ENCODE measurements around the gene CSMD2.

Gene CSMD2

GRCh38 chr1:33507661-33508060 lies 657.4 kb downstream of the CSMD2 start:
- H3K4me1 Mint-ChIP-seq (ENCODE audit: low read depth), result no peaks in the 10 kb centered on the region
- no peaks in the 10 kb centered on the region for H3K36me3 Mint-ChIP-seq (ENCODE audit: low read depth)
- no peak for DNase-seq (ENCODE audit: low spot score)
- H3K27me3 Mint-ChIP-seq (ENCODE audit: low read depth), result peaks cover 2% of the 10 kb centered on the region
- no peak overlapping the region for H3K4me3 Mint-ChIP-seq
- peaks cover 3% of the 10 kb centered on the region for H3K9me3 Mint-ChIP-seq
- no peak overlapping the region for H3K27ac Mint-ChIP-seq

- peaks cover 11% of the 10 kb centered on the region for H3K9me3 Mint-ChIP-seq
- H3K36me3 Mint-ChIP-seq (ENCODE audit: low read depth), result no peaks in the 10 kb centered on the region
- no peak overlapping the region for H3K27ac Mint-ChIP-seq
- no peak overlapping the region for H3K4me3 Mint-ChIP-seq
- no peak for DNase-seq (ENCODE audit: low spot score)
- peaks cover 2% of the 10 kb centered on the region for H3K27me3 Mint-ChIP-seq (ENCODE audit: low read depth)
- no peaks in the 10 kb centered on the region for H3K4me1 Mint-ChIP-seq (ENCODE audit: low read depth)
Measured at GRCh38 chr1:33503506-33503905, 661.5 kb downstream of the CSMD2 start.

GRCh38 chr1:33502726-33503125 lies 662.3 kb downstream of the CSMD2 start:
- no peak overlapping the region for H3K4me3 Mint-ChIP-seq
- H3K4me1 Mint-ChIP-seq (ENCODE audit: low read depth), result no peaks in the 10 kb centered on the region
- H3K36me3 Mint-ChIP-seq (ENCODE audit: low read depth), result no peaks in the 10 kb centered on the region
- DNase-seq (ENCODE audit: low spot score), result no peak
- no peaks in the 10 kb centered on the region for H3K27me3 Mint-ChIP-seq (ENCODE audit: low read depth)
- H3K9me3 Mint-ChIP-seq, result peaks cover 12% of the 10 kb centered on the region
- no peak overlapping the region for H3K27ac Mint-ChIP-seq

GRCh38 chr1:33501774-33502173 lies 663.3 kb downstream of the CSMD2 start:
- H3K4me3 Mint-ChIP-seq, result no peak overlapping the region
- no peaks in the 10 kb centered on the region for H3K4me1 Mint-ChIP-seq (ENCODE audit: low read depth)
- H3K9me3 Mint-ChIP-seq, result peaks cover 19% of the 10 kb centered on the region
- H3K27ac Mint-ChIP-seq, result no peak overlapping the region
- H3K27me3 Mint-ChIP-seq (ENCODE audit: low read depth), result no peaks in the 10 kb centered on the region
- H3K36me3 Mint-ChIP-seq (ENCODE audit: low read depth), result no peaks in the 10 kb centered on the region
- no peak for DNase-seq (ENCODE audit: low spot score)

- H3K27me3 Mint-ChIP-seq (ENCODE audit: low read depth), result no peaks in the 10 kb centered on the region
Measured at GRCh38 chr1:33501309-33501708, 663.7 kb downstream of the CSMD2 start.

GRCh38 chr1:33500547-33500946 lies 664.5 kb downstream of the CSMD2 start:
- Mint-ChIP-seq H3K36me3 (ENCODE audit: low read depth) (peaks cover 2% of the 10 kb centered on the region), H3K27me3 (ENCODE audit: low read depth) (no peaks in the 10 kb centered on the region), H3K4me1 (ENCODE audit: low read depth) (no peaks in the 10 kb centered on the region), H3K4me3 (no peak overlapping the region), H3K27ac (no peak overlapping the region), H3K9me3 (peaks cover 30% of the 10 kb centered on the region)
- no peak for DNase-seq (ENCODE audit: low spot score)

More at GRCh38 chr1:33501309-33501708, 663.7 kb downstream of the CSMD2 start:
- no peak overlapping the region for H3K4me3 Mint-ChIP-seq
- H3K9me3 Mint-ChIP-seq, result peaks cover 22% of the 10 kb centered on the region
- DNase-seq (ENCODE audit: low spot score), result no peak
- H3K36me3 Mint-ChIP-seq (ENCODE audit: low read depth), result peaks cover 2% of the 10 kb centered on the region
- no peaks in the 10 kb centered on the region for H3K4me1 Mint-ChIP-seq (ENCODE audit: low read depth)
- H3K27ac Mint-ChIP-seq, result no peak overlapping the region

GRCh38 chr1:33497410-33497809 lies 667.6 kb downstream of the CSMD2 start:
- Mint-ChIP-seq H3K27me3 (ENCODE audit: low read depth) (no peaks in the 10 kb centered on the region), H3K4me3 (no peak overlapping the region), H3K36me3 (ENCODE audit: low read depth) (peaks cover 23% of the 10 kb centered on the region), H3K27ac (no peak overlapping the region), H3K9me3 (peaks cover 49% of the 10 kb centered on the region), H3K4me1 (ENCODE audit: low read depth) (no peaks in the 10 kb centered on the region)
- no peak for DNase-seq (ENCODE audit: low spot score)

- no peaks in the 10 kb centered on the region for H3K27me3 Mint-ChIP-seq (ENCODE audit: low read depth)
- no peak for DNase-seq (ENCODE audit: low spot score)
- H3K9me3 Mint-ChIP-seq, result peaks cover 54% of the 10 kb centered on the region
- H3K27ac Mint-ChIP-seq, result no peak overlapping the region
- peaks cover 40% of the 10 kb centered on the region for H3K36me3 Mint-ChIP-seq (ENCODE audit: low read depth)
- H3K4me3 Mint-ChIP-seq, result no peak overlapping the region
- H3K4me1 Mint-ChIP-seq (ENCODE audit: low read depth), result no peaks in the 10 kb centered on the region
Measured at GRCh38 chr1:33494929-33495328, 670.1 kb downstream of the CSMD2 start.

GRCh38 chr1:33488624-33489023 lies 676.4 kb downstream of the CSMD2 start:
- Mint-ChIP-seq H3K4me3 (no peak overlapping the region), H3K4me1 (ENCODE audit: low read depth) (no peaks in the 10 kb centered on the region), H3K27ac (no peak overlapping the region), H3K9me3 (peaks cover 29% of the 10 kb centered on the region), H3K27me3 (ENCODE audit: low read depth) (no peaks in the 10 kb centered on the region), H3K36me3 (ENCODE audit: low read depth) (peaks cover 50% of the 10 kb centered on the region)
- DNase-seq (ENCODE audit: low spot score), result no peak

GRCh38 chr1:33482412-33482811 lies 682.6 kb downstream of the CSMD2 start:
- DNase-seq (ENCODE audit: low spot score), result no peak
- Mint-ChIP-seq H3K27ac (no peak overlapping the region), H3K36me3 (ENCODE audit: low read depth) (peaks cover 21% of the 10 kb centered on the region), H3K4me1 (ENCODE audit: low read depth) (no peaks in the 10 kb centered on the region), H3K9me3 (peaks cover 11% of the 10 kb centered on the region), H3K27me3 (ENCODE audit: low read depth) (no peaks in the 10 kb centered on the region), H3K4me3 (no peak overlapping the region)

- H3K27ac Mint-ChIP-seq, result no peak overlapping the region
- no peak for DNase-seq (ENCODE audit: low spot score)
- H3K4me1 Mint-ChIP-seq (ENCODE audit: low read depth), result peaks cover 10% of the 10 kb centered on the region
- H3K27me3 Mint-ChIP-seq (ENCODE audit: low read depth), result no peaks in the 10 kb centered on the region
- no peak overlapping the region for H3K4me3 Mint-ChIP-seq
- peaks cover 2% of the 10 kb centered on the region for H3K36me3 Mint-ChIP-seq (ENCODE audit: low read depth)
- H3K9me3 Mint-ChIP-seq, result no peaks in the 10 kb centered on the region
Measured at GRCh38 chr1:33477451-33477850, 687.6 kb downstream of the CSMD2 start.

GRCh38 chr1:33473900-33474299 lies 691.1 kb downstream of the CSMD2 start:
- DNase-seq (ENCODE audit: low spot score), result no peak
- Mint-ChIP-seq H3K4me1 (ENCODE audit: low read depth) (peaks cover 28% of the 10 kb centered on the region), H3K9me3 (no peaks in the 10 kb centered on the region), H3K27me3 (ENCODE audit: low read depth) (no peaks in the 10 kb centered on the region), H3K4me3 (no peak overlapping the region), H3K36me3 (ENCODE audit: low read depth) (no peaks in the 10 kb centered on the region), H3K27ac (no peak overlapping the region)

- Mint-ChIP-seq H3K27me3 (ENCODE audit: low read depth) (no peaks in the 10 kb centered on the region), H3K36me3 (ENCODE audit: low read depth) (no peaks in the 10 kb centered on the region)
Measured at GRCh38 chr1:33472269-33472980, 692.6 kb downstream of the CSMD2 start, which contains the start of gene ZSCAN20. Gene ZSCAN20 (plus strand): TSS chr1:33472645. CDS start chr1:33479289, 6,644 bp downstream.

GRCh38 chr1:33471416-33471815 lies 693.6 kb downstream of the CSMD2 start:
- peaks cover 3% of the 10 kb centered on the region for H3K27me3 Mint-ChIP-seq (ENCODE audit: low read depth)
- no peak overlapping the region for H3K4me3 Mint-ChIP-seq
- H3K36me3 Mint-ChIP-seq (ENCODE audit: low read depth), result no peaks in the 10 kb centered on the region
- no peaks in the 10 kb centered on the region for H3K9me3 Mint-ChIP-seq
- peaks cover 28% of the 10 kb centered on the region for H3K4me1 Mint-ChIP-seq (ENCODE audit: low read depth)
- DNase-seq (ENCODE audit: low spot score), result no peak
- H3K27ac Mint-ChIP-seq, result no peak overlapping the region

More at GRCh38 chr1:33472269-33472980, 692.6 kb downstream of the CSMD2 start, which contains the start of gene ZSCAN20:
- Mint-ChIP-seq H3K9me3 (no peaks in the 10 kb centered on the region), H3K27ac (peak within 1 kb of the TSS; percentile 58), H3K4me3 (peak within 1 kb of the TSS; percentile 89), H3K4me1 (ENCODE audit: low read depth) (peaks cover 28% of the 10 kb centered on the region)
- peak; percentile 88 for DNase-seq (ENCODE audit: low spot score)

Measured in T-helper 2 cell treated with Interferon-gamma antibody and Interleukin-4, amounts not matched to agents 5 μg/mL and 100 μg/mL, for 36 hours (primary cell).